B cell (primary cell): ENCODE measurements around the gene ATP5F1B.

ENCODE experiments used
- CTCF ChIP-seq: fragments of 200-600 bp; IDR thresholded peaks from one replicate; pipeline ENCODE4 v1.8.0; 2022; ENCODE audit warnings: antibody characterized with exemption, mild to moderate bottlenecking
- EZH2 ChIP-seq: IDR thresholded peaks from 2 replicates; pipeline ENCODE4 v1.6.1; 2012; ENCODE audit warnings: borderline replicate concordance, low read depth, mild to moderate bottlenecking, moderate library complexity, low read length; ENCODE audit not compliant: insufficient read depth, poor library complexity, severe bottlenecking

GRCh38 chr12:56661979-56662638, 16.3 kb upstream of the ATP5F1B start:
- no peak for TF ChIP-seq CTCF
- no peak for TF ChIP-seq EZH2
